HTR-8/SVneo (cell line): ENCODE data around the gene SEPHS1.
"Not testable (repeated sequence)": the region's sequence is repeated elsewhere in the genome, so short reads cannot be mapped to it uniquely, and the experiment has no call there.

Experiments
- DNase-seq: peaks from one replicate; pipeline ENCODE4 v3.0.0; 2011; ENCODE audit warnings: low spot score, mixed read lengths; ENCODE audit not compliant: insufficient read length
- FAIRE-seq: peaks from 2 replicates; lab custom pipeline; 2011; peaks lifted over from hg19 to GRCh38; lab: Jason Lieb, UNC

SEPHS1 gene

DNA sequence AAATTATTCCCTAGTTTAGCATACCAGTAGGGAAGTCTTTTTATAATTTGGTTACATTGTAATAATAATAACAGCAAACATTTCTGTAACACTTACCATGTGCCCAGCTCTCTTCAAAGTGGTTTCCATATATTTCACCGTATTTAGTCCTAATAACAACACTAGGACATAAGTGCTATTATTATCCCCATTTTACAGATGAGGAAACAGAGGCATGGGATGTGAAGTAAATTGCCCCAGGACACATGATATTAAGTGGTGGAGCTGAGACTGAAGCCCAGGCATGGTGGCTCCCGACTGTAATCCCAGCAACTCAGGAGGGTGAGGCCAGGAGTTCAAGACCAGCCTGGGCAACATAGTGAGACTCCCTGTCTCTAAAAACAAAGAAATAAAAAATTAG is 53.3 kb downstream of the SEPHS1 start:
- DNase-seq (no peak), FAIRE-seq (no peak)

DNA sequence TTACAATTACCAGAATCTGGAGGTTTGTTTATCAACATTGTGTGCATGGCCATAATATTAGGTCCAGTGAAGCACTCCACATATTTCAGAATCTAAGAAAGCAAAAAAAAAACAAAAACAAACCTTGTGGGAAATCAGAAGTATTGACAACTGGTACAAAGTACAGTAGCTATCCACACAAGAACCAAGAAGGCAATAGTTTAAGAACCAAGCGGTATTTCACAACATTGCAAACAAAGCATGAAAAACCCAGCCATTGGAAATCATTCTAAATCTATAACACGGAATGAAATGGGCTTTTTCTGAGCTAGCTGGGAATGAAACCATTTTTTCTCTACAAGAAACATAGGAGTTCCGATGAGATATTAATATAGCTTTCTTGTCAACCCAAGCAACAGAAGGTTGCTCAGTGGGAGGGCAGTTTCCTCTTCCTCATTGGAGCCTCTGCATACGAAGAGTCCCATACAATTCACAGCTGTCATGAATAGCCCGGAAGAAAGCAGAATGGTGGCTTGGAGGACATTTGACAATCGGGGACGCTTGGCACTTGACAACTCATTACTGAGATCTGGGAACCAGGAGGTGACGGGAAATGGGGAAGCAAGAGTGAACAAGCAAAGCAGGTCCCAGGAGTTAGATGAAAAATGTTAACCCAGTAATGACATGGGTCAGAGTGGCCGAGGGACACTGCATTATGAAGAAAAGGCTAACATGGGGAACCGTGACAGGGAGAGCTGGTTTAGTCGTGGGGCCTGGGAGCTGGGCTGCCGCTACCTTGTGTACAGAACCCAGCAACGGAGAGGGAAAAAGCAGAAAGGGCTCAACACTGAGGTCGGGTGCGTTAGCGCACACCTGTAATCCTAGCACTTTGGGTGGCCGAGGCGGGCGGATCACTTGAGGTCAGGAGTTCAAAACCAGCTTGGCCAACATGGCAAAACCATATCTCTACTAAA is 56.0 kb downstream of the SEPHS1 start:
- FAIRE-seq (no peak), DNase-seq (no peak)

DNA sequence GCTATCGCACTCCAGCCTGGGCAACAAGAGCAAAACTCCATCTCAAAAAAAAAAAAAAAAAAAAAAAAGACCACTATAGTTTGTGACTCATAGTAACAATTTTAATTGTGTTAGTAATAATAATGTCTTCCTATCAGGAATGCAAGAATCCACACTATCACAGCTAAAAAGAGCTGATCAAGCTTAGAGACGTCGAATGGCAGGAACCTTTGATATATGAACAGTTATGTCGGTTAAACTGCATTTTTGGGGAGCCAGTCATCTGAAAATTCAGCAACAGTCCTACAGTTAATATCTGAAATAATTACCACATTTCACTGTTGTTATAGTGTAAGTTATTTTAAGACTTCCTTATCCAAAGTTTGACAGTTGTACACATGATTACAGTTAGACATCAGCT is 57.0 kb downstream of the SEPHS1 start:
- DNase-seq (no peak), FAIRE-seq (no peak)

DNA sequence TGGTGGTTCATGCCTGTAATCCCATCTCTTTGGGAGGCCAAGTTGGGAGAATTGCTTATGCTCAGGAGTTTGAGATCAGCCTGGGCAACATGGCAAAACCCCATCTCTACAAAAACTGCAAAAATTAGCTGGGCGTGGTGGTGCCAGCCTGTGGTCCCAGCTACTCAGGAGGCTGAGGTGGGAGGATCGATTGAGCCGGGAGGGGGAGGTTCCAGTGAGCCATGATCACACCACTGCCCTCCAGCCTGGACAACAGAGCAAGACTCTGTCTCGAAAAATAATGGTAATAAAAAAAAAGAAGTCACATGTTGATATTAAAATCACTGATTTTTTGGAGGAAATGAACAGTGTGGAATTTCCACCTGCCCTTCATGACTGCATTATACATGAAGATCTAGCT is 64.0 kb downstream of the SEPHS1 start:
- DNase-seq (no peak), FAIRE-seq (no peak)

DNA sequence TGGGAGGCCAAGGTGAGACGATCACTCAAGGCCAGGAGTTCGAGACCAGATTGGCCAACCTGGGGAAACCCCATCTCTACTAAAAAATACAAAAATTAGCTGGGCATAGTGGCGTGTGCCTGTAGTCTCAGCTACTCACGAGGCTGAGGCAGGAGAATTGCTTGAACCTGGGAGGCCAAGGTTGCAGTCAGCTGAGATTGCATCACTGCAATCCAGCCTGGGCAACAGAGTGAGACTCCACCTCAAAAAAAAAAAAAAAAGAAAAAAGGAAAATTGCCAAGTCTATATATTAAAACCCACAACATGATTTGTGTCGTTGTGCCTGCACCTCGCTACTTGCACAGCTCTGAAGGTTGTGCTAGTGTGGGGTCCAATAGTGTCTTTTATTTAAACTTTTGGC is 65.7 kb downstream of the SEPHS1 start:
- not testable (repeated sequence) for FAIRE-seq, DNase-seq

DNA sequence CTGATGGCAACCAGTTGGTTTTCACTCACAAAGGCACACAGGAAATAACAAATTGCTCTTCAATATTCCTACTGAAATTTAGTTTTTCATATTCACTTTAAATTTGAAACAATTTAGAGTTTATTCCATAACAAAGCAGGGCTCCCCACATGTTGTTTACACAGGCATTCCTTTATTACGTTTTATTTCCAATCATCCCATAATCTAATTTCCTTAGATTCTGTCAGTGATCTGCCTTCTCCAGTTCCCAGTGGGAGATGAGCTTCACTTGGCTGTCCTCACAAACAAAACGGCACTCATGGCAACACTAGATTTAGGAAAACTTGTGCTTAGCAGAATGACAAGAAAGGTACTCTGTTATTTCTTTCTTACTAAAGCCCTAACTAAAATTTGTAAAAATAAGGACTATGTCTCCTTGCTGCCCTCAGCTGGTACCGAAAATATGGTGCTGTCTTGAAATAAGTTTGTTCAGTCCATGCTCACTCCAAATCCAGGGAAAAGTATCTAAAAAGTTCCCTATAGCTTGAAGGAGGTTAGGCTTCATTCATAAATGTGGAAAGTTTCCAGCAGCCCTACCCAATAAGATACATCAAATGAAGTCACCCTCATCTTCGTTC is 71.2 kb downstream of the SEPHS1 start:
- DNase-seq (no peak), FAIRE-seq (no peak)

DNA sequence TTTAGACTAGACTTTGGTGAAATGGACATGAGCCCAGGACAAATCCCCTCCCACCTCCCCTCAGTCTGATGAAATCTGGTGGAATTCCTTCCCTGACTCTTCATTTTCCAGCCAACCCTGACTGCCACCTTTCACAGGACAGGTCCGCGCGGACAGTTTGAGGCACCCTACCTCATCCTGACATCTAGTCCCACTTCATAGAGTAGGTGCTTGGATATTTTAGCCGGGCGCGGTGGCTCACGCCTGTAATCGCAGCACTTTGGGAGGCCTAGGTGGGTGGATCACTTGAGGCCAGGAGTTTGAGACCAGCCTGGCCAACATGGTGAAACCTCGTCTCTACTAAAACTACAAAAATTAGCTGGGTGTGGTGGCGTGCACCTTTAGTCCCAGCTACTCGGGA is 71.9 kb downstream of the SEPHS1 start:
- DNase-seq, FAIRE-seq: not testable (repeated sequence)

DNA sequence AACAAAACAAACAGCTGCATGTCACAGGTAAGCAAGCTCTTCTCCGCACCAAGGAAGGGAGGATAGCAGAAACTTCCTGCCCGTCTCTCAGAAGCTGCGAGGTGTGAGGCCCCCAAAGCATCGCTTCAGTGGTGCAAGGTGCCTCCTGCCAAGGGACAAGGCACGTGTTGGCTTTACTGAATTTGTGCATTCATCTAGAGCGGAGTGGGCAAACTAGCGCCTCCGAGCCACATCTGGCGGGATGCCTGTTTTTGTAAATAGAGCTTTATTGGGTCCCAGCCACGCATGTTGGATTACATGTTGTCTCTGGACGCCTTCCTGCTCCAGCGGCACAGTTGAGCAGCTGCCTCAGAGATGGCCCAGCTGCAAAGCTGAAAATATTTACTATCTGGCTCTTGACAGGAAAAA is 75.9 kb downstream of the SEPHS1 start:
- FAIRE-seq (no peak), DNase-seq (no peak)

DNA sequence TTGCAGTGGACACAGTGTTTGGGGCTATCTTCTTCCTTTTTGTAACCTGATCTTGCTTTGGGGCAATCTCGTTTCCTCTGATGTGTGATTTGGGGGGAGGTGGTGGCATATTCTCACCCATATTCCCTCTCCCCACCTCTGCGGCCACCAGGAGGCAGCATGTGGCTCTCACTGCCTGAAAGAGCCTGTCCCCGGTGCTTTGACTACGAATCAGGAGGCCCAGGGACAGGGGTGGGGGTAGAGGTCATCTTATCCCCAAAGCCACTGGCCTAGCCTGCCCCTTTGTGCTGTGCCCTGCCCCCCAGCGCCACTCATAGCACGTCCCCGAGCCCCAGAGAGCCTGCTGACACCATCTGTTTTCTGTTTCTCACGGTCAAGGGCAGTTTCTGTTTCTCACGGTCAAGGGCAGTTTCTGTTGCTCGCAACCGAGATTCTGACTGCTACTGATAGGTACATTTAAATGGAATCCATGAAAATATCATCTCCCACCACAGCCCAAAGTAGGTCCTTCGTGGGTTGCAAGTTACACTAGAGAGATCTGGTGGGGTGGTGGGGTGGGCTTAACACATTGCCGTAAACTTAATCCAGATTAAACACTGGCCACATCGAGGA is 76.4 kb downstream of the SEPHS1 start:
- no peak for FAIRE-seq
- peak; percentile 10 for DNase-seq

DNA sequence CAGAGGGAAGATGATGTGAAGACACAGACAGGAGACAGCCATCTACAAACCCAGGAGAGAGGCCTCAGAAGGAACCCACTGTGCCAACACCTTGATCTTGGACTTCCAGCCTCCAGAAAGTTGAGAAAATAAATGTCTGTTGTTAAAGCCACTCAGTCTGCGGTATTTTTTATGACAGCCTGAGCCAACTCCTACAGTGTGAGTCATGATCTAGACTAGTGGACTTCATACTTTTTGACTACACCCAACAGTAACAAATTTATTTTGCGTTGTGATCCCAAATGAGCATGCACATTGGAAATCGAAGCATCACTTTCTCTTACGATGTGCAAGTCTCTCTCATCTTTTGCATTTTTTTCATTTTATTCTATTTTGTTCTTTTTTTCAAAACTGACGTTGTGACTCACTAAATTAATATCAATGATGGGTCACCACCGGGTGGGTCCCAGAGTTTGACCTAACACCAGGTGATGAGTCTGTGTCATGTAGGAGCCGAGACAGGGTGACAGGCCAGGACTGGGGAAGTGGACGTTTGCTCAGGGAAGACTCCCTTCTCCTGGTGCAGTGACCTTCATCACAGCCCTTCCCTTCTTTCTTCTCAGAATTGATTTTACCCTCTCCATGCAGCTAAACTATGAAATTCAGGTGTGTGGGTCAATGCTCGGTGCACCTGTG is 77.1 kb downstream of the SEPHS1 start:
- FAIRE-seq (no peak), DNase-seq (no peak)

DNA sequence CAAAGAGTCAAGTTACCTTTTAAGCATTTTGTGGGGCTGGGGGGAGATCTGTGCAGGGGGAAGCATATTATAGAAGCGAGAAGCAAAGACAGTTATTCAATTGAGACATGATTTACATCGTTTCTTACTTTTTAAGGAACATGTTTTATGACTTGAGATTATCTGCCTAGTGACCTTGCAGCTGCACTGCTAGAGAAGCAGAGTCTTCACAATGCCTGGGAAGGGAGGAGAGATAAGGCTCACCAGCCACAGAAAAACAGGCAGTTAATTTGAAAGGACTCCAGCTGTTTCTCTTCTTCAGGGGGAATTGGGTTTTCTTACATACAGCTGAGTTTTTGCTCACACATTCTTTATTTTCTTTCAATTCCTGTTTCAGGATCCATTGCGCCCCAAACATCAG is 79.3 kb downstream of the SEPHS1 start:
- FAIRE-seq, result no peak
- DNase-seq, result no peak

DNA sequence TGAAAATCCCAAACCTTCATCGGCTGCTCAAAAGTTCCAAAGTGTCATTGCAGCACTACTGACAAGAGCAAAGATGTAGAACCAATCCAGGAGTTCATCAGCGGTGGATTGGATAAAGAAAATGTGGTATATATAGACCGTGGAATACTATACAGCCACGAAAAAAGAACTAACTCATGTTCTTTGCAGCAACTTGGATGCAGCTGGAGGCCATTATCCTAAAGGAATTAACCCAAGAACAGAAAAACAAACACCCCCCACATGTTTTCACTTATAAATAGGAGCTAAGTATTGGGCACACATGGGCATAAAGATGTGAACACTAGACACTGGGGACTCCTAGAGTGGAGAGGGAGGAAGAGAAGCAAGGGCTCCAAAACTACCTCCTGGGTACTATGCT is 79.8 kb downstream of the SEPHS1 start:
- DNase-seq (no peak), FAIRE-seq (no peak)
